ENCODE data around the gene MAPT.

GRCh38 chr17:45854209-45854608 is 40.1 kb upstream of the MAPT start:
- TF ChIP-seq PATZ1 (CRISPR knock-in tag; IDR thresholded peaks at IDR 0.05; ENCODE audit: borderline replicate concordance) (no peak), RARB (CRISPR knock-in tag; IDR thresholded peaks at IDR 0.05) (no peak), TCF4 (CRISPR knock-in tag; IDR thresholded peaks at IDR 0.05; ENCODE audit: borderline replicate concordance) (no peak), GLIS3 (CRISPR knock-in tag; IDR thresholded peaks at IDR 0.05) (no peak), TOX (CRISPR knock-in tag; IDR thresholded peaks at IDR 0.05; ENCODE audit: borderline replicate concordance) (no peak), CREB5 (CRISPR knock-in tag; IDR thresholded peaks at IDR 0.05; ENCODE audit: low read depth) (no peak), ZNF70 (CRISPR knock-in tag; IDR thresholded peaks at IDR 0.05) (no peak), CSDC2 (CRISPR knock-in tag; IDR thresholded peaks at IDR 0.05) (no peak)

Measured in SK-N-SH treated with all-trans-retinoic acid at 6 μM for 48 hours (cell line).